MM.1S (cell line): ENCODE data around the gene IFNG-AS1.

Source experiments
- DNase-seq: peaks from one replicate; pipeline ENCODE4 v3.0.0-alpha.2; 2015
- H2AFZ ChIP-seq: fragments of 300-600 bp; sonication (generic); 2 replicates; pipeline ENCODE4 v1.6.0; 2016; ENCODE audit warnings: antibody characterized with exemption, low read length
- H3F3A ChIP-seq: fragments of 300-600 bp; sonication (generic); 2 replicates; pipeline ENCODE4 v1.6.1; 2016; ENCODE audit warnings: mild to moderate bottlenecking, antibody characterized with exemption, low read length, moderate library complexity, mixed read lengths; ENCODE audit not compliant: insufficient read depth
- H3K27ac ChIP-seq: fragments of 300-600 bp; sonication (generic); 2 replicates; pipeline ENCODE4 v1.5.1; 2016; ENCODE audit warnings: mild to moderate bottlenecking, low read length
- H3K27me3 ChIP-seq: fragments of 300-600 bp; sonication (generic); replicated peaks from 2 replicates; pipeline ENCODE4 v1.6.0; 2016; ENCODE audit warnings: low read length; ENCODE audit not compliant: insufficient read depth
- H3K36me3 ChIP-seq: fragments of 300-600 bp; sonication (generic); replicated peaks from 2 replicates; pipeline ENCODE4 v1.6.1; 2016; ENCODE audit warnings: mild to moderate bottlenecking, low read length, mixed read lengths; ENCODE audit not compliant: insufficient read depth
- H3K4me1 ChIP-seq: fragments of 300-600 bp; sonication (generic); 2 replicates; pipeline ENCODE4 v1.6.1; 2016; ENCODE audit warnings: low read length, mixed read lengths
- H3K4me2 ChIP-seq: fragments of 300-600 bp; sonication (generic); 2 replicates; pipeline ENCODE4 v1.6.0; 2016; ENCODE audit warnings: low read depth, low read length
- H3K4me3 ChIP-seq: fragments of 300-600 bp; sonication (generic); 2 replicates; pipeline ENCODE4 v1.5.1; 2016; ENCODE audit warnings: low read length, mixed read lengths
- H3K79me2 ChIP-seq: fragments of 300-600 bp; sonication (generic); 2 replicates; pipeline ENCODE4 v1.6.1; 2016; ENCODE audit warnings: mixed run types, low read length, mixed read lengths
- H3K9ac ChIP-seq: fragments of 300-600 bp; sonication (generic); 2 replicates; pipeline ENCODE4 v1.6.1; 2016; ENCODE audit warnings: low read length, mixed read lengths
- H3K9me2 ChIP-seq: fragments of 300-600 bp; sonication (generic); replicated peaks from 2 replicates; pipeline ENCODE4 v1.6.1; 2016; ENCODE audit warnings: mild to moderate bottlenecking, low read length, mixed read lengths; ENCODE audit not compliant: insufficient read depth
- H3K9me3 ChIP-seq: fragments of 300-600 bp; sonication (generic); replicated peaks from 2 replicates; pipeline ENCODE4 v1.6.1; 2016; ENCODE audit warnings: mild to moderate bottlenecking, low read length, mixed read lengths; ENCODE audit not compliant: insufficient read depth
- H4K20me1 ChIP-seq: fragments of 300-600 bp; sonication (generic); 2 replicates; pipeline ENCODE4 v1.6.1; 2016; ENCODE audit warnings: mild to moderate bottlenecking, low read length, moderate library complexity, mixed read lengths; ENCODE audit not compliant: insufficient read depth
- EZH2 ChIP-seq: fragments of 300-600 bp; sonication (generic); optimal IDR thresholded peaks from 2 replicates; pipeline ENCODE3; 2017; ENCODE audit warnings: low read depth, mild to moderate bottlenecking, antibody characterized with exemption, low read length, mixed read lengths
- EZH2phosphoT487 ChIP-seq: fragments of 300-600 bp; sonication (generic); IDR thresholded peaks from 2 replicates; pipeline ENCODE4 v1.6.1; 2018; ENCODE audit warnings: antibody characterized with exemption, low read length
- TF ChIP-seq, protein P1 (sequence below): fragments of 300-600 bp; sonication (generic); IDR thresholded peaks from 2 replicates; pipeline ENCODE4 v1.5.1; 2016; ENCODE audit warnings: antibody characterized with exemption, low read length, mixed read lengths

The IFNG-AS1 gene

DNA sequence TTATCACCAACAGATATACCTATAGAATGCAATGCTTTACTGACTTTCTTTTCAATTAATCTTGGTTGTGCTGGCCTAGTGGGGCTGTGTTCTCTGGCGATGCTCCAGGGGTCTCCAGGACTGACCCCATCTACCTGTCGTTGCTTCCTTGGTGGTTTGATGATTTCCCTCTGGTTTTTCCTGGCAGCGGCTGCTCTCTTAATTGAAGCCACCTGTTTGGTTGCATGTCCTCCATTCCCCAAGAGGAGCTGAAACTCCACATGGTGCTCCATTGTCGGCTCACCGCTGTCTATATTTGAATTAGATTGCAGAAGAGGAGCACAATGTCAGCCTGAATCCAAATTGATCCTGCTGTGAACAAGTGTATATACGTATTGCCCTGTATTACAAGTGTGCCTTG lies 7.1 kb upstream of the IFNG-AS1 start:
- H3K4me2 ChIP-seq: peak overlapping the region; percentile 8; the same call in 1 of the 2 replicates
- no peak for DNase-seq
- no peak overlapping the region for H3K27ac ChIP-seq
- no peaks in the 10 kb centered on the region for H3K79me2 ChIP-seq
- H3K9ac ChIP-seq: no peak overlapping the region
- no peak overlapping the region for H2AFZ ChIP-seq
- no peak overlapping the region for H3K4me3 ChIP-seq
- H4K20me1 ChIP-seq: no peaks in the 10 kb centered on the region
- no peaks in the 10 kb centered on the region for H3F3A ChIP-seq
- TF ChIP-seq EZH2 (no peak), EZH2phosphoT487 (no peak)
- TF ChIP-seq, protein P1, sequence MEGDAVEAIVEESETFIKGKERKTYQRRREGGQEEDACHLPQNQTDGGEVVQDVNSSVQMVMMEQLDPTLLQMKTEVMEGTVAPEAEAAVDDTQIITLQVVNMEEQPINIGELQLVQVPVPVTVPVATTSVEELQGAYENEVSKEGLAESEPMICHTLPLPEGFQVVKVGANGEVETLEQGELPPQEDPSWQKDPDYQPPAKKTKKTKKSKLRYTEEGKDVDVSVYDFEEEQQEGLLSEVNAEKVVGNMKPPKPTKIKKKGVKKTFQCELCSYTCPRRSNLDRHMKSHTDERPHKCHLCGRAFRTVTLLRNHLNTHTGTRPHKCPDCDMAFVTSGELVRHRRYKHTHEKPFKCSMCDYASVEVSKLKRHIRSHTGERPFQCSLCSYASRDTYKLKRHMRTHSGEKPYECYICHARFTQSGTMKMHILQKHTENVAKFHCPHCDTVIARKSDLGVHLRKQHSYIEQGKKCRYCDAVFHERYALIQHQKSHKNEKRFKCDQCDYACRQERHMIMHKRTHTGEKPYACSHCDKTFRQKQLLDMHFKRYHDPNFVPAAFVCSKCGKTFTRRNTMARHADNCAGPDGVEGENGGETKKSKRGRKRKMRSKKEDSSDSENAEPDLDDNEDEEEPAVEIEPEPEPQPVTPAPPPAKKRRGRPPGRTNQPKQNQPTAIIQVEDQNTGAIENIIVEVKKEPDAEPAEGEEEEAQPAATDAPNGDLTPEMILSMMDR: no peak
- no peaks in the 10 kb centered on the region for H3K27me3 ChIP-seq
- peaks cover 27% of the 10 kb centered on the region for H3K4me1 ChIP-seq
- H3K36me3 ChIP-seq: no peaks in the 10 kb centered on the region
- H3K9me3 ChIP-seq: no peaks in the 10 kb centered on the region
- H3K9me2 ChIP-seq: no peaks in the 10 kb centered on the region

DNA sequence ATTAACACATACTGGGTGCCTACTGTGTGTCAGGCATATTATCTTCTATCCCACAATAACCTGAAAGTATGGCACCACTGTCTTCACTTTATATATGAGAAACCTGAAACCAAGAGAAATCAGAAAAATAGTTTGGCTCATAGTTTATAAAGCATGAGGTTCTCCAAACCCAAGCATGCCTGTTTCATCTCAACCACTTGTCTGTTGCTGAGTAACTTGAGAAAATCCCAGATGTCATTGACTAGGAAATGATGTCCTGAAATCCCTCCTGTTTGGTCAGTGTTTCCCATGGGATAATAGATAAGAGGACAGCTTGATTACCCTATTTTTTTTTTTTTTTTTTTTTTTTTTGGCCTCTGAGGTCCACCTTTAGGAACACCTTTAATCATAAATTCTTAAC lies 2.6 kb upstream of the IFNG-AS1 start:
- H3K4me1 ChIP-seq: peaks cover 40% of the 10 kb centered on the region
- TF ChIP-seq EZH2phosphoT487 (no peak), EZH2 (no peak)
- TF ChIP-seq, protein P1: no peak
- H3K4me2 ChIP-seq: no peak overlapping the region
- no peak overlapping the region for H3K4me3 ChIP-seq
- H3F3A ChIP-seq: peaks cover 42% of the 10 kb centered on the region
- no peak overlapping the region for H3K9ac ChIP-seq
- no peak overlapping the region for H2AFZ ChIP-seq
- H3K36me3 ChIP-seq: no peaks in the 10 kb centered on the region
- DNase-seq: no peak
- H3K9me3 ChIP-seq: no peaks in the 10 kb centered on the region
- H3K9me2 ChIP-seq: no peaks in the 10 kb centered on the region
- no peak overlapping the region for H3K27ac ChIP-seq
- H3K79me2 ChIP-seq: peaks cover 23% of the 10 kb centered on the region
- H4K20me1 ChIP-seq: no peaks in the 10 kb centered on the region
- no peaks in the 10 kb centered on the region for H3K27me3 ChIP-seq

DNA sequence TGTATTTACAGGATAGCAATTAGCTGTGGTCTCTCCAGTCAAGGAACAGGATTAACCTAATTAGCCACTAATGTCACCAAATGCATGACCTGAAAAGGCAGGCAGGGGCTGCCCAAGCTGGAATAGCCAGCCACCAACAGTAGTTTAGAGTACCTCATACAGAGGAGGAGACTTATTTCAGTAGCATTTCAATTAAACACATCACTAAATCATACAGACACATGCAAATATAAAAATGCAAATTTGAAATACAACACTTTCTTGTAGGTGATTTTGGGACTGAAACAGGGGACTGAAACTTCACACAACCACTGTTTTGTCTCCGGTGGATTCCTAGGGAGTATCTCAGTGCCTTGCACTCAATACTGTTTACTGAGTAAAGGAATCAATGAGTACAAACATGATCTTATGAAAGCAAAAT lies 636 bp upstream of the IFNG-AS1 start:
- Histone ChIP-seq H3K4me2 (peak overlapping the region; percentile 68), H4K20me1 (0 out of 2 replicates have a peak, but pooled peaks cover 5% of the 10 kb centered on the region), H2AFZ (no peak overlapping the region), H3K9me2 (no peaks in the 10 kb centered on the region), H3K27me3 (no peaks in the 10 kb centered on the region), H3F3A (peaks cover 43% of the 10 kb centered on the region), H3K4me1 (peaks cover 37% of the 10 kb centered on the region), H3K9ac (peak overlapping the region; percentile 98), H3K9me3 (no peaks in the 10 kb centered on the region), H3K27ac (peak overlapping the region; percentile 100), H3K36me3 (no peaks in the 10 kb centered on the region; the same call in 1 of the 2 replicates), H3K79me2 (peaks cover 43% of the 10 kb centered on the region), H3K4me3 (peak overlapping the region; percentile 96)
- TF ChIP-seq EZH2phosphoT487: no peak
- no peak for TF ChIP-seq EZH2
- TF ChIP-seq, protein P1: no peak
- DNase-seq: peak; percentile 84
